D341Med (cell line): ENCODE results near the gene FCGBP.
"Not testable (repeated sequence)": the region's sequence is repeated elsewhere in the genome, so short reads cannot be mapped to it uniquely, and the experiment has no call there.

Source experiments
- DNase-seq: peaks from one replicate; pipeline ENCODE4 v3.0.0; 2012; ENCODE audit warnings: low spot score

FCGBP gene

GRCh38 chr19:39917561-39918182 lies 16.8 kb downstream of the FCGBP start:
- DNase-seq: no peak

- no peak for DNase-seq
Observed at GRCh38 chr19:39916851-39917396, 17.5 kb downstream of the FCGBP start.

- DNase-seq: no peak
Observed at GRCh38 chr19:39916236-39916635, 18.2 kb downstream of the FCGBP start.

GRCh38 chr19:39915848-39916215 lies 18.6 kb downstream of the FCGBP start:
- no peak for DNase-seq

- DNase-seq: no peak
Observed at GRCh38 chr19:39915101-39915847, 19.2 kb downstream of the FCGBP start.

- DNase-seq: no peak
Observed at GRCh38 chr19:39913682-39914333, 20.6 kb downstream of the FCGBP start.

GRCh38 chr19:39908803-39909202 lies 25.6 kb downstream of the FCGBP start:
- DNase-seq: no peak

- DNase-seq: no peak
Observed at GRCh38 chr19:39906820-39907611, 27.4 kb downstream of the FCGBP start.

- DNase-seq: no peak
Observed at GRCh38 chr19:39906283-39906682, 28.2 kb downstream of the FCGBP start.

- not testable (repeated sequence) for DNase-seq
Observed at GRCh38 chr19:39903486-39904091, 30.8 kb downstream of the FCGBP start.

GRCh38 chr19:39902326-39902725 lies 32.1 kb downstream of the FCGBP start:
- DNase-seq: not testable (repeated sequence)

GRCh38 chr19:39901681-39902080 lies 32.8 kb downstream of the FCGBP start:
- not testable (repeated sequence) for DNase-seq

- DNase-seq: not testable (repeated sequence)
Observed at GRCh38 chr19:39898858-39899257, 35.6 kb downstream of the FCGBP start.

GRCh38 chr19:39897511-39898245 lies 36.8 kb downstream of the FCGBP start:
- DNase-seq: peak; percentile 37

GRCh38 chr19:39895096-39895495 lies 39.3 kb downstream of the FCGBP start:
- not testable (repeated sequence) for DNase-seq

- DNase-seq: not testable (repeated sequence)
Observed at GRCh38 chr19:39894236-39894606, 40.2 kb downstream of the FCGBP start.

GRCh38 chr19:39893366-39894235 lies 40.8 kb downstream of the FCGBP start:
- peak; percentile 19 for DNase-seq

- DNase-seq: peak; percentile 24
Observed at GRCh38 chr19:39892506-39892902, 41.9 kb downstream of the FCGBP start.

GRCh38 chr19:39891660-39892505 lies 42.6 kb downstream of the FCGBP start:
- not testable (repeated sequence) for DNase-seq
